Adrenal gland (tissue), 5 donors: ENCODE measurements around the gene ORC5.

Experiments used
- CTCF ChIP-seq, 6 experiments: fragments of 450-650 bp in 4 of 6; fragments of 200-600 bp in 2 of 6; sonication (generic) in 1 of 6; IDR thresholded peaks; 1 replicate in 5 of 6; 2 replicates in 1 of 6; pipeline versions ENCODE4 v1.5.1 to v1.8.0; 2016 to 2021; ENCODE audit warnings: antibody characterized with exemption in 6 of 6, mild to moderate bottlenecking in 2 of 6, moderate library complexity in 1 of 6
- POLR2A ChIP-seq, 2 donors: fragments of 450-650 bp; IDR thresholded peaks; one replicate each; pipeline ENCODE4 v1.6.1; 2017; ENCODE audit warnings: antibody characterized with exemption in 2 of 2, mild to moderate bottlenecking in 2 of 2, moderate library complexity in 1 of 2
- donor health status: DM: no; HTN: no; CAD: no.

- no peak for TF ChIP-seq CTCF (IDR thresholded peaks at IDR 0.05)
- no peak for TF ChIP-seq POLR2A (IDR thresholded peaks at IDR 0.05)
These were observed 55.3 kb downstream of the ORC5 start for GRCh38 chr7:104152468-104152867.
